ENCODE measurements around the gene LCORL. TPM values are rescaled to one million over a fixed set of nuclear protein-coding genes. Genes with fewer than 3 reads are reported as not detected.

LCORL gene
- total RNA-seq, 2 experiments from 2014 or later: 31.4 to 37.4 TPM

GRCh38 chr4:17997129-17997528 is 24.4 kb downstream of the LCORL start:
- Histone ChIP-seq H3K79me2 (ENCODE audit: insufficient read depth, low read depth, low read length) (peaks cover 93% of the 10 kb centered on the region), H3K4me2 (ENCODE audit: low read length) (no peak overlapping the region), H3K4me3 (ENCODE audit: low read depth, low read length, poor library complexity, severe bottlenecking) (no peak overlapping the region), H4K20me1 (ENCODE audit: insufficient read depth, low read length) (peaks cover 16% of the 10 kb centered on the region; the same call in 1 of the 2 replicates), H3K9me3 (ENCODE audit: low read length) (peaks cover 9% of the 10 kb centered on the region; the same call in 1 of the 2 replicates), H3K9me2 (ENCODE audit: insufficient read depth, low read length) (no peaks in the 10 kb centered on the region), H2AFZ (ENCODE audit: low read length) (no peak overlapping the region), H3K36me3 (ENCODE audit: insufficient read depth, low read length) (peaks cover 3% of the 10 kb centered on the region; the same call in 1 of the 2 replicates), H3K27ac (ENCODE audit: low read depth, low read length, poor library complexity, severe bottlenecking) (no peak overlapping the region), H3K4me1 (ENCODE audit: insufficient read depth, low read length, poor library complexity, severe bottlenecking) (no peaks in the 10 kb centered on the region)
- POLR2A ChIA-PET: interaction anchor here (0.6 to 1.6 kb wide), 6 partner anchors 11 to 56 kb away, joined by 3 to 4 read pairs (median 4); no protein-coding TSS in a partner anchor
- TF ChIP-seq CTCF (conservative IDR thresholded peaks at IDR 0.05; ENCODE audit: low read length) (no peak), EZH2phosphoT487 (IDR thresholded peaks at IDR 0.05; ENCODE audit: borderline replicate concordance, low read depth, low read length) (no peak)
- BruUV-seq (replicated peaks): no TSS peak
- no peak for DNase-seq (ENCODE audit: low spot score)
- CTCF ChIA-PET (ENCODE audit: unreplicated experiment): no interaction called here
- intact Hi-C loops (cut with micrococcal nuclease; ENCODE audit: unreplicated experiment): no loop called here

- H3K4me2 ChIP-seq (ENCODE audit: low read length): no peak overlapping the region
- H3K27ac ChIP-seq (ENCODE audit: low read depth, low read length, poor library complexity, severe bottlenecking): no peak overlapping the region
- intact Hi-C loops (cut with micrococcal nuclease; ENCODE audit: unreplicated experiment): no loop called here
- H3K4me3 ChIP-seq (ENCODE audit: low read depth, low read length, poor library complexity, severe bottlenecking): no peak overlapping the region
- peaks cover 5% of the 10 kb centered on the region; the same call in 1 of the 2 replicates for H4K20me1 ChIP-seq (ENCODE audit: insufficient read depth, low read length)
- 0 out of 2 replicates have a peak, but pooled peaks cover 3% of the 10 kb centered on the region for H3K36me3 ChIP-seq (ENCODE audit: insufficient read depth, low read length)
- no peak overlapping the region for H2AFZ ChIP-seq (ENCODE audit: low read length)
- peaks cover 91% of the 10 kb centered on the region for H3K79me2 ChIP-seq (ENCODE audit: insufficient read depth, low read depth, low read length)
- DNase-seq (ENCODE audit: low spot score): no peak
- H3K9me2 ChIP-seq (ENCODE audit: insufficient read depth, low read length): no peaks in the 10 kb centered on the region
- peaks cover 5% of the 10 kb centered on the region; the same call in 1 of the 2 replicates for H3K9me3 ChIP-seq (ENCODE audit: low read length)
- ChIA-PET CTCF (ENCODE audit: unreplicated experiment) (no interaction called here), POLR2A (interaction anchor here (0.7 to 1.6 kb wide), 5 partner anchors 16 to 922 kb away, joined by 3 to 4 read pairs (median 4); no protein-coding TSS in a partner anchor)
- H3K4me1 ChIP-seq (ENCODE audit: insufficient read depth, low read length, poor library complexity, severe bottlenecking): no peaks in the 10 kb centered on the region
- TF ChIP-seq CTCF (conservative IDR thresholded peaks at IDR 0.05; ENCODE audit: low read length) (no peak), EZH2phosphoT487 (IDR thresholded peaks at IDR 0.05; ENCODE audit: borderline replicate concordance, low read depth, low read length) (no peak)
- no TSS peak for BruUV-seq (replicated peaks)
Measured at GRCh38 chr4:17995165-17995564, 26.4 kb downstream of the LCORL start.

GRCh38 chr4:17985832-17986231 is 35.7 kb downstream of the LCORL start:
- Histone ChIP-seq H4K20me1 (ENCODE audit: insufficient read depth, low read length) (no peaks in the 10 kb centered on the region), H3K27ac (ENCODE audit: low read depth, low read length, poor library complexity, severe bottlenecking) (no peak overlapping the region), H3K9me2 (ENCODE audit: insufficient read depth, low read length) (no peaks in the 10 kb centered on the region), H3K36me3 (ENCODE audit: insufficient read depth, low read length) (peaks cover 38% of the 10 kb centered on the region), H3K9me3 (ENCODE audit: low read length) (peaks cover 47% of the 10 kb centered on the region), H3K4me2 (ENCODE audit: low read length) (no peak overlapping the region), H3K4me1 (ENCODE audit: insufficient read depth, low read length, poor library complexity, severe bottlenecking) (no peaks in the 10 kb centered on the region), H2AFZ (ENCODE audit: low read length) (no peak overlapping the region), H3K4me3 (ENCODE audit: low read depth, low read length, poor library complexity, severe bottlenecking) (no peak overlapping the region), H3K79me2 (ENCODE audit: insufficient read depth, low read depth, low read length) (peaks cover 43% of the 10 kb centered on the region)
- no TSS peak for BruUV-seq (replicated peaks)
- TF ChIP-seq EZH2phosphoT487 (IDR thresholded peaks at IDR 0.05; ENCODE audit: borderline replicate concordance, low read depth, low read length): no peak
- TF ChIP-seq CTCF (conservative IDR thresholded peaks at IDR 0.05; ENCODE audit: low read length): no peak
- ChIA-PET CTCF (ENCODE audit: unreplicated experiment) (no interaction called here), POLR2A (interaction anchor here (0.9 kb wide), 1 partner anchor 21 kb away, joined by 3 read pairs; no protein-coding TSS in a partner anchor)
- intact Hi-C loops (cut with micrococcal nuclease; ENCODE audit: unreplicated experiment): no loop called here
- DNase-seq (ENCODE audit: low spot score): no peak

Measured in OCI-LY7 (cell line).